ENCODE measurements around the gene ARL4A. TPM values are rescaled to one million over a fixed set of nuclear protein-coding genes. Genes with fewer than 3 reads are reported as not detected.

The ARL4A gene
- total and polyA plus RNA-seq, 2 of the 13 experiments (the other 11 are each of a cell fraction or from before 2014, with no cell fraction given) = 10.8 to 25.6 TPM

GRCh38 chr7:12686891-12687717 lies at the start of gene ARL4A (continued):
- TF ChIP-seq ZNF362 (CRISPR knock-in tag; IDR thresholded peaks at IDR 0.05; ENCODE audit: borderline replicate concordance) (peak; percentile 43; the same call in 1 of the 2 replicates), CERS6 (CRISPR knock-in tag; IDR thresholded peaks at IDR 0.05) (no peak), POLR2A (IDR thresholded peaks at IDR 0.05; ENCODE audit: insufficient read depth in 1 of 2, low read depth in 2 of 2, low read length in 2 of 2) (peak; percentile 97 to 98), ZNF44 (CRISPR knock-in tag; IDR thresholded peaks at IDR 0.05) (peak; percentile 70; the same call in 1 of the 2 replicates), ZNF672 (CRISPR knock-in tag; IDR thresholded peaks at IDR 0.05) (no peak), GMEB2 (CRISPR knock-in tag; IDR thresholded peaks at IDR 0.05; ENCODE audit: low read depth) (no peak), RBM22 (optimal IDR thresholded peaks at IDR 0.05; ENCODE audit: low read length) (no peak), ZNF703 (CRISPR knock-in tag; IDR thresholded peaks at IDR 0.05; ENCODE audit: borderline replicate concordance) (no peak), MXD3 (CRISPR knock-in tag; IDR thresholded peaks at IDR 0.05) (peak; percentile 53; the same call in 1 of the 2 replicates), XBP1 (CRISPR knock-in tag; IDR thresholded peaks at IDR 0.05) (no peak), ETV5 (CRISPR knock-in tag; IDR thresholded peaks at IDR 0.05; ENCODE audit: borderline replicate concordance) (no peak; the same call in 1 of the 2 replicates), FOXO1 (CRISPR knock-in tag; IDR thresholded peaks at IDR 0.05) (no peak; the same call in 1 of the 2 replicates), ZSCAN20 (CRISPR knock-in tag; IDR thresholded peaks at IDR 0.05; ENCODE audit: borderline replicate concordance) (0 out of 2 replicates have a peak, but pooled peaks have one; percentile 22), ZNF737 (CRISPR knock-in tag; IDR thresholded peaks at IDR 0.05; ENCODE audit: borderline replicate concordance) (no peak; the same call in 1 of the 2 replicates), ZNF512 (CRISPR knock-in tag; IDR thresholded peaks at IDR 0.05) (no peak), E2F2 (CRISPR knock-in tag; IDR thresholded peaks at IDR 0.05; ENCODE audit: borderline replicate concordance) (0 out of 2 replicates have a peak, but pooled peaks have one; percentile 28), TGIF2 (CRISPR knock-in tag; IDR thresholded peaks at IDR 0.05) (peak; percentile 45; the same call in 1 of the 2 replicates), ZNF709 (CRISPR knock-in tag; IDR thresholded peaks at IDR 0.05) (no peak), RXRA (CRISPR knock-in tag; IDR thresholded peaks at IDR 0.05) (peak; percentile 58; the same call in 1 of the 2 replicates), FOXO4 (CRISPR knock-in tag; conservative IDR thresholded peaks at IDR 0.05) (no peak)

Data from HepG2 (cell line).